Measurements from ENCODE around the gene FIBCD1. TPM values are rescaled to one million over a fixed set of nuclear protein-coding genes. Genes with fewer than 3 reads are reported as not detected.

Gene FIBCD1
- total and polyA plus RNA-seq, 2 experiments from 2014 or later, result 4.4 to 5.6 TPM

- no peaks in the 10 kb centered on the region for H3K36me3 ChIP-seq (ENCODE audit: insufficient read depth)
- Mint-ChIP-seq H3K4me3 (peak overlapping the region; percentile 24; the same call in 1 of the 3 replicates), H3K9me3 (no peaks in the 10 kb centered on the region; the same call in 2 of the 3 replicates), H3K4me1 (peaks cover 51% of the 10 kb centered on the region), H3K27ac (no peak overlapping the region), H3K27me3 (ENCODE audit: insufficient read depth, low read depth, poor library complexity) (peaks cover 41% of the 10 kb centered on the region), H3K36me3 (ENCODE audit: low read depth) (no peaks in the 10 kb centered on the region; the same call in 2 of the 3 replicates)
- H3K4me3 ChIP-seq, result 0 out of 2 replicates have a peak overlapping the region, but pooled peaks have one; percentile 26
- peak; percentile 5 for ATAC-seq
- H3K27ac ChIP-seq (ENCODE audit: low read depth), result no peak overlapping the region
- no peaks in the 10 kb centered on the region for H3K79me2 ChIP-seq (replicated peaks; ENCODE audit: insufficient read depth)
- peaks cover 17% of the 10 kb centered on the region for H3K27me3 ChIP-seq (ENCODE audit: insufficient read depth)
- H3F3A ChIP-seq (replicated peaks; ENCODE audit: low read depth), result peaks cover 9% of the 10 kb centered on the region; the same call in 1 of the 2 replicates
- peak; percentile 55 for DNase-seq (ENCODE audit: low spot score)
- TF ChIP-seq NANOG (IDR thresholded peaks at IDR 0.05; ENCODE audit: borderline replicate concordance), result no peak
- no peak for TF ChIP-seq ETS1 (IDR thresholded peaks at IDR 0.05)
- no peak for TF ChIP-seq EZH2 (IDR thresholded peaks at IDR 0.05; ENCODE audit: low read depth, unreplicated experiment)
- TF ChIP-seq EZH2phosphoT487 (IDR thresholded peaks at IDR 0.05; ENCODE audit: unreplicated experiment), result no peak
- no peak for TF ChIP-seq JUNB (IDR thresholded peaks at IDR 0.05; ENCODE audit: unreplicated experiment)
- TF ChIP-seq ZNF114 (CRISPR knock-in tag; IDR thresholded peaks at IDR 0.05), result no peak
- TF ChIP-seq STAT1 (IDR thresholded peaks at IDR 0.05; ENCODE audit: unreplicated experiment), result no peak
- peak overlapping the region; percentile 67 for H3K4me2 ChIP-seq
- peak overlapping the region; percentile 74; the same call in 1 of the 2 replicates for H2AFZ ChIP-seq
- H3K9me2 ChIP-seq (ENCODE audit: insufficient read depth), result no peaks in the 10 kb centered on the region
- no peaks in the 10 kb centered on the region for H4K20me1 ChIP-seq (replicated peaks; ENCODE audit: insufficient read depth)
- H3K4me1 ChIP-seq (ENCODE audit: insufficient read depth), result peaks cover 43% of the 10 kb centered on the region
These were observed 5.7 kb downstream of the FIBCD1 start for GRCh38 chr9:130933114-130934046.

GRCh38 chr9:130932255-130933079, 6.6 kb downstream of the FIBCD1 start:
- Histone ChIP-seq H3K27me3 (ENCODE audit: insufficient read depth) (peaks cover 8% of the 10 kb centered on the region), H3K4me2 (peak overlapping the region; percentile 67), H3K27ac (ENCODE audit: low read depth) (no peak overlapping the region), H3K79me2 (replicated peaks; ENCODE audit: insufficient read depth) (no peaks in the 10 kb centered on the region), H3K36me3 (ENCODE audit: insufficient read depth) (no peaks in the 10 kb centered on the region), H3K4me3 (0 out of 2 replicates have a peak overlapping the region, but pooled peaks have one; percentile 26), H3F3A (replicated peaks; ENCODE audit: low read depth) (peaks cover 9% of the 10 kb centered on the region; the same call in 1 of the 2 replicates), H4K20me1 (replicated peaks; ENCODE audit: insufficient read depth) (no peaks in the 10 kb centered on the region), H3K4me1 (ENCODE audit: insufficient read depth) (peaks cover 40% of the 10 kb centered on the region), H3K9me2 (ENCODE audit: insufficient read depth) (no peaks in the 10 kb centered on the region), H2AFZ (peak overlapping the region; percentile 74; the same call in 1 of the 2 replicates)
- no peaks in the 10 kb centered on the region; the same call in 2 of the 3 replicates for H3K36me3 Mint-ChIP-seq (ENCODE audit: low read depth)
- no peak overlapping the region for H3K27ac Mint-ChIP-seq
- no peaks in the 10 kb centered on the region; the same call in 2 of the 3 replicates for H3K9me3 Mint-ChIP-seq
- no peak for TF ChIP-seq NANOG (IDR thresholded peaks at IDR 0.05; ENCODE audit: borderline replicate concordance)
- no peak for TF ChIP-seq CREB1 (CRISPR knock-in tag; IDR thresholded peaks at IDR 0.05; ENCODE audit: low read depth)
- TF ChIP-seq CTCF (conservative IDR thresholded peaks at IDR 0.05; ENCODE audit: low read depth in 2 of 2), result peak; percentile 9 to 24; a peak in 2 of 4 replicates
- ATAC-seq (peak; percentile 34), DNase-seq (ENCODE audit: low spot score) (no peak)
- peak overlapping the region; percentile 24 for H3K4me3 Mint-ChIP-seq
- peaks cover 48% of the 10 kb centered on the region for H3K4me1 Mint-ChIP-seq
- peaks cover 35% of the 10 kb centered on the region for H3K27me3 Mint-ChIP-seq (ENCODE audit: insufficient read depth, low read depth, poor library complexity)

Measured in GM23338 (cell line).